ENCODE results near the gene SLC33A1. TPM values are rescaled to one million over a fixed set of nuclear protein-coding genes. Genes with fewer than 3 reads are reported as not detected.

SLC33A1 gene
- total and polyA plus RNA-seq, 2 of the 13 experiments (the other 11 are each of a cell fraction or from before 2014, with no cell fraction given) = 20.0 to 32.1 TPM

DNA sequence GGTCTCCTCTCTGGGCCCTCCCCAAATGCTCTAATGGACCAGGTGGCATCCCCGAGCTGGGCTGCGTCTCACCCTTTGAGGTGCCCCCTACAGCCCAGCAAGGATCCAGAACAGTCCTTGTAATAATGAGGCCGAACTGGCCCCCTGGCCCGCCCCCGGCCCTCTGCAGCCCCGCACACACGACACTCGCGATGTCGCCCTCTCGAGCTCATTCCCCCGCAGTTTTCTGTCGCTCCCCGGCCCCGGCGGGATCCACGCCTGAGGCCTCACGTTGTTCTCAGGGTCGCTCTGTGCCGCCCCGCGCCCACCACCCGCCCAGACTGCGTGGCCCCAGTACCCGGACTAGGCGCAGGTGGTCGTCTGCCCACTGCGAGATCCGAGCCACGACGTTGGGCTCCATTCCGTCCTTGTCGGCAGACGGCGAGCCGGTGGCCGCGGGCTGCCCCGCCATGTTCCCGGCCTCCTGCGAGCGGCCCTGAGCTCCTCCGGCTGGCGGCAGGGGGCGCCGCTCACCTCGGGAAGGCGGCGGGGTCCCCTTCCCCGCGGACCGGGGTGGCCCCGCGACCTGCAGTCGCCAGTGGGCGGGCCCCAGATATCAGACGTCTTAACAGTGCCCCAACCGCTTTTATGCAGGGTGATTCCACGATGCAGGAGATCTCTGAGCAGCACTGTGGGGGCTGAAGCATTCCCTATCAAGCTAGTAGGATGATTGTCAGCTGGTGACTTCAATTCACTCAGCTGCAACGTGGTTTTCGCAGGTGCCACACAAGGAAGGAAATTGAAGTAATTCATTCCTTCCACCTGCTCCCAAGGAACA is 48.2 kb downstream of the SLC33A1 start, which contains the start of gene C3orf33 (continued):
- TF ChIP-seq, protein P1, sequence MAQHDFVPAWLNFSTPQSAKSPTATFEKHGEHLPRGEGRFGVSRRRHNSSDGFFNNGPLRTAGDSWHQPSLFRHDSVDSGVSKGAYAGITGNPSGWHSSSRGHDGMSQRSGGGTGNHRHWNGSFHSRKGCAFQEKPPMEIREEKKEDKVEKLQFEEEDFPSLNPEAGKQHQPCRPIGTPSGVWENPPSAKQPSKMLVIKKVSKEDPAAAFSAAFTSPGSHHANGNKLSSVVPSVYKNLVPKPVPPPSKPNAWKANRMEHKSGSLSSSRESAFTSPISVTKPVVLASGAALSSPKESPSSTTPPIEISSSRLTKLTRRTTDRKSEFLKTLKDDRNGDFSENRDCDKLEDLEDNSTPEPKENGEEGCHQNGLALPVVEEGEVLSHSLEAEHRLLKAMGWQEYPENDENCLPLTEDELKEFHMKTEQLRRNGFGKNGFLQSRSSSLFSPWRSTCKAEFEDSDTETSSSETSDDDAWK (CRISPR knock-in tag; IDR thresholded peaks at IDR 0.05) = no peak
- TF ChIP-seq, protein P2, sequence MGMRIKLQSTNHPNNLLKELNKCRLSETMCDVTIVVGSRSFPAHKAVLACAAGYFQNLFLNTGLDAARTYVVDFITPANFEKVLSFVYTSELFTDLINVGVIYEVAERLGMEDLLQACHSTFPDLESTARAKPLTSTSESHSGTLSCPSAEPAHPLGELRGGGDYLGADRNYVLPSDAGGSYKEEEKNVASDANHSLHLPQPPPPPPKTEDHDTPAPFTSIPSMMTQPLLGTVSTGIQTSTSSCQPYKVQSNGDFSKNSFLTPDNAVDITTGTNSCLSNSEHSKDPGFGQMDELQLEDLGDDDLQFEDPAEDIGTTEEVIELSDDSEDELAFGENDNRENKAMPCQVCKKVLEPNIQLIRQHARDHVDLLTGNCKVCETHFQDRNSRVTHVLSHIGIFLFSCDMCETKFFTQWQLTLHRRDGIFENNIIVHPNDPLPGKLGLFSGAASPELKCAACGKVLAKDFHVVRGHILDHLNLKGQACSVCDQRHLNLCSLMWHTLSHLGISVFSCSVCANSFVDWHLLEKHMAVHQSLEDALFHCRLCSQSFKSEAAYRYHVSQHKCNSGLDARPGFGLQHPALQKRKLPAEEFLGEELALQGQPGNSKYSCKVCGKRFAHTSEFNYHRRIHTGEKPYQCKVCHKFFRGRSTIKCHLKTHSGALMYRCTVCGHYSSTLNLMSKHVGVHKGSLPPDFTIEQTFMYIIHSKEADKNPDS (CRISPR knock-in tag; IDR thresholded peaks at IDR 0.05) = no peak
- TF ChIP-seq TCF12 (IDR thresholded peaks at IDR 0.05) (no peak), TCF12 (CRISPR knock-in tag; IDR thresholded peaks at IDR 0.05) (no peak), TARDBP (CRISPR knock-in tag; IDR thresholded peaks at IDR 0.05) (peak; percentile 35; the same call in 1 of the 2 replicates), KMT2B (CRISPR knock-in tag; IDR thresholded peaks at IDR 0.05) (peak; percentile 73), FLYWCH1 (CRISPR knock-in tag; IDR thresholded peaks at IDR 0.05) (peak; percentile 80; the same call in 1 of the 2 replicates), ZNF562 (CRISPR knock-in tag; IDR thresholded peaks at IDR 0.05; ENCODE audit: borderline replicate concordance) (no peak), NFE2L2 (IDR thresholded peaks at IDR 0.05; ENCODE audit: low read length) (no peak), PHF8 (CRISPR knock-in tag; IDR thresholded peaks at IDR 0.05) (peak; percentile 93), SMYD3 (CRISPR knock-in tag; IDR thresholded peaks at IDR 0.05) (0 out of 2 replicates have a peak, but pooled peaks have one; percentile 32), CENPX (CRISPR knock-in tag; IDR thresholded peaks at IDR 0.05) (no peak), SRY (CRISPR knock-in tag; IDR thresholded peaks at IDR 0.05) (peak; percentile 37; the same call in 1 of the 2 replicates), ZNF773 (CRISPR knock-in tag; IDR thresholded peaks at IDR 0.05; ENCODE audit: borderline replicate concordance) (no peak), NR3C1 (CRISPR knock-in tag; IDR thresholded peaks at IDR 0.05) (no peak), SNRNP70 (IDR thresholded peaks at IDR 0.05; ENCODE audit: low read depth, low read length) (no peak), NFIB (CRISPR knock-in tag; IDR thresholded peaks at IDR 0.05; ENCODE audit: borderline replicate concordance) (no peak), ZC3H13 (CRISPR knock-in tag; IDR thresholded peaks at IDR 0.05) (no peak), SALL1 (CRISPR knock-in tag; IDR thresholded peaks at IDR 0.05) (peak; percentile 82; the same call in 1 of the 2 replicates), ZNF30 (CRISPR knock-in tag; IDR thresholded peaks at IDR 0.05) (no peak), ARNTL (CRISPR knock-in tag; IDR thresholded peaks at IDR 0.05) (peak; percentile 49)
- TF ChIP-seq, protein P3, sequence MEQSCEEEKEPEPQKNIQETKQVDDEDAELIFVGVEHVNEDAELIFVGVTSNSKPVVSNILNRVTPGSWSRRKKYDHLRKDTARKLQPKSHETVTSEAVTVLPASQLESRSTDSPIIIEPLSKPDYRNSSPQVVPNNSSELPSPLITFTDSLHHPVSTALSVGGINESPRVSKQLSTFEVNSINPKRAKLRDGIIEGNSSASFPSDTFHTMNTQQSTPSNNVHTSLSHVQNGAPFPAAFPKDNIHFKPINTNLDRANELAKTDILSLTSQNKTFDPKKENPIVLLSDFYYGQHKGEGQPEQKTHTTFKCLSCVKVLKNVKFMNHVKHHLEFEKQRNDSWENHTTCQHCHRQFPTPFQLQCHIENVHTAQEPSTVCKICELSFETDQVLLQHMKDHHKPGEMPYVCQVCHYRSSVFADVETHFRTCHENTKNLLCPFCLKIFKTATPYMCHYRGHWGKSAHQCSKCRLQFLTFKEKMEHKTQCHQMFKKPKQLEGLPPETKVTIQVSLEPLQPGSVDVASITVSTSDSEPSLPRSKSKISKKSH (CRISPR knock-in tag; IDR thresholded peaks at IDR 0.05; ENCODE audit: borderline replicate concordance) = 0 out of 2 replicates have a peak, but pooled peaks have one; percentile 22
- TF ChIP-seq, protein P4, sequence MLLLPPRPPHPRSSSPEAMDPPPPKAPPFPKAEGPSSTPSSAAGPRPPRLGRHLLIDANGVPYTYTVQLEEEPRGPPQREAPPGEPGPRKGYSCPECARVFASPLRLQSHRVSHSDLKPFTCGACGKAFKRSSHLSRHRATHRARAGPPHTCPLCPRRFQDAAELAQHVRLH (CRISPR knock-in tag; IDR thresholded peaks at IDR 0.05; ENCODE audit: borderline replicate concordance, low read depth) = peak; percentile 82; the same call in 1 of the 2 replicates
- TF ChIP-seq, protein P5, sequence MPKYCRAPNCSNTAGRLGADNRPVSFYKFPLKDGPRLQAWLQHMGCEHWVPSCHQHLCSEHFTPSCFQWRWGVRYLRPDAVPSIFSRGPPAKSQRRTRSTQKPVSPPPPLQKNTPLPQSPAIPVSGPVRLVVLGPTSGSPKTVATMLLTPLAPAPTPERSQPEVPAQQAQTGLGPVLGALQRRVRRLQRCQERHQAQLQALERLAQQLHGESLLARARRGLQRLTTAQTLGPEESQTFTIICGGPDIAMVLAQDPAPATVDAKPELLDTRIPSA (CRISPR knock-in tag; IDR thresholded peaks at IDR 0.05; ENCODE audit: borderline replicate concordance) = peak; percentile 51; the same call in 1 of the 2 replicates
- TF ChIP-seq, protein P6, sequence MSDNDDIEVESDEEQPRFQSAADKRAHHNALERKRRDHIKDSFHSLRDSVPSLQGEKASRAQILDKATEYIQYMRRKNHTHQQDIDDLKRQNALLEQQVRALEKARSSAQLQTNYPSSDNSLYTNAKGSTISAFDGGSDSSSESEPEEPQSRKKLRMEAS (IDR thresholded peaks at IDR 0.05) = peak; percentile 67
